Measurements from ENCODE around the gene LMO3.

- TF ChIP-seq CTCF (IDR thresholded peaks at IDR 0.05) (no peak), POLR2A (IDR thresholded peaks at IDR 0.05) (no peak)
Measured at GRCh38 chr12:16555630-16556029, 50.3 kb downstream of the LMO3 start.
